ENCODE results near the gene APOC3.
"Not testable (repeated sequence)": the region's sequence is repeated elsewhere in the genome, so short reads cannot be mapped to it uniquely, and the experiment has no call there.

APOC3 gene

DNA sequence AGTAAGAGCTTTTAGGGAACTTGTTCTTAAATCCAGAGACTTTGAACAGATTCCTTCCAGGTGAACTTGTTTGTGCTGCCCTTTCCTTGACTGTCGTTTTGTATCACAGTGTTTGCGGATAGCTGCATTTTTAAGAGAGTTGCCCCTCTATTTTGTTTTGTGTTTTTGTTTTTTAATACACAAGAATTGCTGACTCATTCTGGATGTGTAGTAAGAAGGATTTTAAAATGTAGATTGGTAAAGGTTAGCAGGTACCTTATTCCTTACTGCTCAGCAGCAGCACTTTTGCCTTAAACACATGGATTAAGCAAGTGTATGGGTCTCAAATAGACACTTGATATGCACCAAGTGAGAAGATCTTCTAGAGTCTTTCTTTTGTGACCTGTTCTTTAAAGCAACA lies 29.1 kb upstream of the APOC3 start:
- H3K4me3 ChIP-seq (ENCODE audit: control insufficient read depth, low read depth, low read length) = no peak overlapping the region
- DNase-seq (ENCODE audit: low read depth) = no peak
- TF ChIP-seq, protein P1, sequence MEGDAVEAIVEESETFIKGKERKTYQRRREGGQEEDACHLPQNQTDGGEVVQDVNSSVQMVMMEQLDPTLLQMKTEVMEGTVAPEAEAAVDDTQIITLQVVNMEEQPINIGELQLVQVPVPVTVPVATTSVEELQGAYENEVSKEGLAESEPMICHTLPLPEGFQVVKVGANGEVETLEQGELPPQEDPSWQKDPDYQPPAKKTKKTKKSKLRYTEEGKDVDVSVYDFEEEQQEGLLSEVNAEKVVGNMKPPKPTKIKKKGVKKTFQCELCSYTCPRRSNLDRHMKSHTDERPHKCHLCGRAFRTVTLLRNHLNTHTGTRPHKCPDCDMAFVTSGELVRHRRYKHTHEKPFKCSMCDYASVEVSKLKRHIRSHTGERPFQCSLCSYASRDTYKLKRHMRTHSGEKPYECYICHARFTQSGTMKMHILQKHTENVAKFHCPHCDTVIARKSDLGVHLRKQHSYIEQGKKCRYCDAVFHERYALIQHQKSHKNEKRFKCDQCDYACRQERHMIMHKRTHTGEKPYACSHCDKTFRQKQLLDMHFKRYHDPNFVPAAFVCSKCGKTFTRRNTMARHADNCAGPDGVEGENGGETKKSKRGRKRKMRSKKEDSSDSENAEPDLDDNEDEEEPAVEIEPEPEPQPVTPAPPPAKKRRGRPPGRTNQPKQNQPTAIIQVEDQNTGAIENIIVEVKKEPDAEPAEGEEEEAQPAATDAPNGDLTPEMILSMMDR (conservative IDR thresholded peaks at IDR 0.05; ENCODE audit: control insufficient read depth, insufficient read depth, low read depth, low read length) = no peak

DNA sequence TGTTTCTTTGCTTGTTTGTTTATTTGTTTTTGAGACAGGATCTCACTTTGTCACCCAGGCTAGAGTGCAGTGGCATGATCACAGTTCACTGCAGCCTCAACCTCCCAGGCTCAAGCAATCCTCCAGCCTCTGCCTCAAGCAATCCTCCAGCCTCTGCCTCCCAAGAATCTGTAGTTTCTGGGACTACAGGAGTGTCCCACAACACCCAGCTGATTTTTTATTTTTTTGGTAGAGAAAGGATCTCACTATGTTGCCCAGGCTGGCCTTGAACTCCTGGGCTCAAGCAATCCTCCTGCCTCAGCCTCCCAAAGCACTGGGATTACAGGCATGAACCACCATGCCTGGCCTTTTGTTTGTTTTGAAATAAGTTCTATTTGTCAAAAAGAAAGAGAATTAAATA lies 28.0 kb upstream of the APOC3 start:
- not testable (repeated sequence) for H3K4me3 ChIP-seq (ENCODE audit: control insufficient read depth, low read depth, low read length); DNase-seq (ENCODE audit: low read depth)

DNA sequence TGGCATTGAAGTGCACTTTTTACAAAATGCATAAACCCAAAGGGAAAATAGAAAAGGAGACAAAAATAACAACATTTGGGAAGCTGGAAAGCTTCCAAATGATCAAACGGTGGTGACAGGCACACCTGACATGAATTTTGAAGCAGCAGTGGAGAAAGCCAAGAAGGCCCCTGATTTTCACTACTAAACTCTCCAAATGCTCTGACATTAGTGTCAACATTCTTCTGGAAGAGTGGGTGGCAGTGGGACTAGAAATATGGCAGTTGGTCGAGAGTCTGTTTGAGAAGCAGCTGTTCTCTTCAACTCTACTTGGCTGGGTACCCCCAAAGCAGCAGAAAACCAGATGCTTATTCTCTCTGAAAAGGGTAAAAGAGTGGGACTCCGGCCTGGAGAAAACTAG lies 25.7 kb upstream of the APOC3 start:
- no peak for DNase-seq (ENCODE audit: low read depth)
- no peak overlapping the region for H3K4me3 ChIP-seq (ENCODE audit: control insufficient read depth, low read depth, low read length)
- TF ChIP-seq, protein P1 (conservative IDR thresholded peaks at IDR 0.05; ENCODE audit: control insufficient read depth, insufficient read depth, low read depth, low read length) = no peak

DNA sequence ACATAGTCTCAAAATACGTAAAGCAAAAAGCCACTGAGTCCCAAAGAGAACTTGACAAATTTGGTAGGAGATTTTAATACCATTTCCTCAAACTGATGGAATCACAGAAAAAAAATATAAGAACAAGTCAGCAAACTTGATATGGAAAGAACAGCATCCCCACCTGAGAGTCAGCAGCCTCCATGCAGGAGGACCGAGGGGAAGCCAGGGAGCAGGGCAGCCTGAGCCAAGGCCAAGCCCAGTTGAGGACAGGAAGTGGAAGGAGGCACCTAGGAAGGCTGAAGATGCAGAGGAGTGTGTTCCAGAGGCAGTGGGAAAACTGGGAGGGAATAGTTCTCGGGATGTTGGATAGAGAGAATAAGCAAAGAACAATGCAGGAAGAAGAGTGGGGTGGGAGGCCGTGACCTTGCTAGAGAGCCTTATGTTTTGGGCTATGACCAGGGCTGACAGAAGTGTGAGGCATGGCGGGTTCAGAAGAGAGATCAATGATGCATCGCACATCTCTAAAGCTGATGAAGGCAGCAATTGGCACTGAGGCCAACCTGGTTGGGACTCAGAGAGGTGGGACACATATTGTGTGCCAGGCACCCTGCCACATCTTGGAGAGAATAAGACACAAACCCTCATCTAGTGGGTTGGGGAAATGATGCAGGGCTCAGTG lies 22.0 kb upstream of the APOC3 start:
- H3K4me3 ChIP-seq (ENCODE audit: control insufficient read depth, low read depth, low read length) = no peak overlapping the region
- DNase-seq (ENCODE audit: low read depth) = peak; percentile 5
- TF ChIP-seq, protein P1 (conservative IDR thresholded peaks at IDR 0.05; ENCODE audit: control insufficient read depth, insufficient read depth, low read depth, low read length) = no peak

DNA sequence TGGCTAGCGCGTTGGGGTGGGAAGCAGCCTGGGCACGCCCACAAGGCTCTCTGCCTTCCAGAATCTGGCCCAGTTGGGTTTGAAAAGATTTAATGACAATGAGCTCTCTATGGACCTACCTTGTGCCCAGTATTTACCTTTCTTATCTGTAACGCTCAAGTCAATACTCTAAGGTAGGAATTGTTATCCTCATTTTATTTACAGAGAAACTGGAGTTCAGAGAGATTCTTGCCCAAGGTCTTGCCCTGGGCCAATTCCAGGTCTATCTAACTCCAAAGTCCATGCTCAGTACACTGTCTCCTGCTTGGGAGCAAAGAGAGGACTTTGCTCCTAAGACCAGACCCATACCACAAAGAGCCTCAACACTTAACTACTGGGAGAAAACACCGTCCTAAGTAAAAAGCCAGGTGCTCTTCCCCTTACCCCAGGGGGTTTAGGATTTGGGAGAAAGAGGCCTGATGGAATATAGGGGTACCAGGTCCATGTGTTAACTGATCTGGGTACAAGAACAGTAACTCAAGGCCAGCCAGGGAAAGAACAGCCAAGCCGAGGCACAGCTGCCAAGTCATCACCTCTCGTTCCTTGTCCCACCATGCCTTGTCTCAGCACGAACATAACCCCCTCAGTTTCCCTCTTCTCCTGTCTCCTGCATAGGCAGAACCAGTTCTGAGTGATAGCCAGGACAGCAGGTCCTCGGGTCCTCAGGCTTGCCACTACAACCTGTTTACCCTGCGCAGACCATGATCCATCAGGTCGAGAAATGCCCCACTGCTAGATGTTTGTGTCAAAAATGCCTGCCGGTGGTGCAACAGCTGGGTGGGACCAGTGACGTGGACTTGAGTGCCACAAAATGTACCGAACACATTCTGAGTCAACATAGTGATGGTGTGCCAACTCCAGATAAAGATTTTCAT lies 21.2 kb upstream of the APOC3 start:
- TF ChIP-seq, protein P1 (conservative IDR thresholded peaks at IDR 0.05; ENCODE audit: control insufficient read depth, insufficient read depth, low read depth, low read length) = no peak
- DNase-seq (ENCODE audit: low read depth) = peak; percentile 86
- no peak overlapping the region for H3K4me3 ChIP-seq (ENCODE audit: control insufficient read depth, low read depth, low read length)

DNA sequence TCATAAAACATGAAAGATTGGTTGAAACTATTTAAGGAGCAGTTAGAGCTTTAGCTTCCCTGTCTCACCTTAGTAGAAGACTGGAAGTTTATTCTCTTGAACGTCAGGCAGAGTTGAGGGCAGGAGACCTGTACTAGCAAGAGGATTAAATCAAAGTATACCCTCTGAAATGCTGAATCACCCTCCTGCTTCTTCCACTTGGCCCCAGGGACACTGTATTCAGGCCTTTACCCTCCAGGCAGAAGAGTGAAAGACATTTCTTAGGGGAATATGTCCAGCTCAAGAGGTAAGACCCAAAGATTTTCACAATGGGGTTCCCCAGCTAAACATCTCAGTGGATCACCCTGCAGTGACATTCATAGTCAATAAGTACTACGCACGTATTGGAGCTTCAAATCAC lies 18.5 kb upstream of the APOC3 start:
- DNase-seq (ENCODE audit: low read depth) = no peak
- TF ChIP-seq, protein P1 (conservative IDR thresholded peaks at IDR 0.05; ENCODE audit: control insufficient read depth, insufficient read depth, low read depth, low read length) = no peak
- no peak overlapping the region for H3K4me3 ChIP-seq (ENCODE audit: control insufficient read depth, low read depth, low read length)

DNA sequence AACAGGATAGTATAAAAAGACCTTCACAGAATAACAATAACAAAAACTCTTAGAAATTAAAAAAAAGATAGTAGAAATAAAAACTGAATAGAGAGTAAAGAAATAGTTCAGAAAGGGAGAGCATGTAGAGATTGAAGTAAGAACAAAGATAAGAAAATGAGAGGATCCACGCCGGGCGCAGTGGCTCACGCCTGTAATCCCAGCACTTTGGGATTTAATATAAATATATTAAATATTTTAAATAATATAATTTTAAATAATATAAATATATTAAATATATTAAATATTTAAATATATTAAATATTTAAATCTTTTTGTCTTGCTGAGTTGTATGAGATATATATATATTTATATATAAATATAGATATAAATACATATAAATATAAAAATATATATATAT lies 17.6 kb upstream of the APOC3 start:
- TF ChIP-seq, protein P1 (conservative IDR thresholded peaks at IDR 0.05; ENCODE audit: control insufficient read depth, insufficient read depth, low read depth, low read length) = no peak
- DNase-seq (ENCODE audit: low read depth) = no peak
- no peak overlapping the region for H3K4me3 ChIP-seq (ENCODE audit: control insufficient read depth, low read depth, low read length)
